Ishikawa (cell line): Measurements from ENCODE around the gene CTNNA1.

Experiments
- CEBPB ChIP-seq: IDR thresholded peaks from 2 replicates; pipeline ENCODE4 v1.6.1; 2012
- CREB1 ChIP-seq: IDR thresholded peaks from 2 replicates; pipeline ENCODE4 v1.6.1; 2012; ENCODE audit warnings: low read depth
- EP300 ChIP-seq: IDR thresholded peaks from 2 replicates; pipeline ENCODE4 v1.6.1; 2012; ENCODE audit warnings: borderline replicate concordance
- FOXM1 ChIP-seq: IDR thresholded peaks from 2 replicates; pipeline ENCODE4 v1.6.1; 2012; ENCODE audit warnings: low read depth, borderline replicate concordance
- MAX ChIP-seq: IDR thresholded peaks from 2 replicates; pipeline ENCODE4 v1.6.1; 2012
- RAD21 ChIP-seq: IDR thresholded peaks from 2 replicates; pipeline ENCODE4 v1.6.1; 2012; ENCODE audit warnings: low read depth
- REST ChIP-seq: IDR thresholded peaks from 2 replicates; pipeline ENCODE4 v1.6.1; 2012; ENCODE audit warnings: low read depth, mild to moderate bottlenecking
- TAF1 ChIP-seq: IDR thresholded peaks from 2 replicates; pipeline ENCODE4 v1.6.1; 2012; ENCODE audit warnings: low read depth, mild to moderate bottlenecking
- TCF12 ChIP-seq: IDR thresholded peaks from 2 replicates; pipeline ENCODE4 v1.6.1; 2012; ENCODE audit warnings: low read depth
- TEAD4 ChIP-seq: IDR thresholded peaks from 2 replicates; pipeline ENCODE4 v1.6.1; 2012
- USF1 ChIP-seq: IDR thresholded peaks from 2 replicates; pipeline ENCODE4 v1.6.1; 2012
- YY1 ChIP-seq: IDR thresholded peaks from 2 replicates; pipeline ENCODE4 v1.6.1; 2012; ENCODE audit warnings: low read depth
- ZBTB7A ChIP-seq: IDR thresholded peaks from 2 replicates; pipeline ENCODE4 v1.6.1; 2012; ENCODE audit warnings: low read depth

- TF ChIP-seq TEAD4 (no peak), TAF1 (no peak), MAX (no peak), FOXM1 (no peak), EP300 (no peak), RAD21 (no peak), YY1 (no peak), USF1 (no peak), TCF12 (no peak), ZBTB7A (no peak), CREB1 (no peak), REST (no peak), CEBPB (no peak)
Measured at GRCh38 chr5:138778234-138778633, 25.0 kb downstream of the CTNNA1 start.
